Upper lobe of left lung (tissue), 4 donors: ENCODE results near the gene GNPAT.

Source experiments
- CTCF ChIP-seq, 6 experiments: fragments of 450-650 bp in 4 of 6; fragments of 200-600 bp in 2 of 6; sonication (generic) in 2 of 6; IDR thresholded peaks; one replicate each; pipeline ENCODE4 v1.5.1; 2016 to 2019; ENCODE audit warnings: antibody characterized with exemption in 6 of 6
- EP300 ChIP-seq, 4 donors: sonication (generic); formaldehyde crosslinking; IDR thresholded peaks; one replicate each; pipeline ENCODE4 v1.5.1; 2017; ENCODE audit warnings: antibody characterized with exemption in 4 of 4, control low read depth in 2 of 4
- POLR2A ChIP-seq, 4 donors: fragments of 450-650 bp; IDR thresholded peaks; one replicate each; pipeline ENCODE4 v1.5.1; 2016 to 2017; ENCODE audit warnings: antibody characterized with exemption in 4 of 4, mild to moderate bottlenecking in 2 of 4
- POLR2AphosphoS5 ChIP-seq, 2 donors: sonication (generic); formaldehyde crosslinking; IDR thresholded peaks; one replicate each; pipeline ENCODE4 v1.5.1; 2017; ENCODE audit warnings: antibody characterized with exemption in 2 of 2

GRCh38 chr1:231199868-231200267 lies 41.1 kb upstream of the GNPAT start:
- TF ChIP-seq CTCF (IDR thresholded peaks at IDR 0.05) (no peak), POLR2A (IDR thresholded peaks at IDR 0.05) (no peak), POLR2AphosphoS5 (IDR thresholded peaks at IDR 0.05) (no peak), EP300 (IDR thresholded peaks at IDR 0.05) (no peak)
